Activated naive CD4-positive, alpha-beta T cell (primary cell): Measurements from ENCODE around the gene ERMP1.
"Not testable (repeated sequence)": the region's sequence is repeated elsewhere in the genome, so short reads cannot be mapped to it uniquely, and the experiment has no call there.

Experiments
- DNase-seq, 4 experiments: peaks; one replicate each; lab custom pipeline; 2025; lab: John Stamatoyannopoulos, UW

The ERMP1 gene

GRCh38 chr9:5832538-5833529 is at the start of gene ERMP1:
Gene ERMP1 (minus strand): TSS chr9:5833117. CDS start chr9:5833027, 90 bp downstream.
- DNase-seq, result peak; percentile 80 to 91 (median 88)

- not testable (repeated sequence) for DNase-seq
These were observed 49.5 kb upstream of the ERMP1 start for GRCh38 chr9:5882244-5883012.

GRCh38 chr9:5879419-5880181 is 46.7 kb upstream of the ERMP1 start:
- no peak for DNase-seq

GRCh38 chr9:5876711-5877110 is 43.8 kb upstream of the ERMP1 start:
- DNase-seq, result no peak

GRCh38 chr9:5876026-5876425 is 43.1 kb upstream of the ERMP1 start:
- no peak for DNase-seq

- no peak for DNase-seq
These were observed 41.1 kb upstream of the ERMP1 start for GRCh38 chr9:5874048-5874447.

GRCh38 chr9:5873439-5873838 is 40.5 kb upstream of the ERMP1 start:
- DNase-seq, result no peak

GRCh38 chr9:5872511-5872910 is 39.6 kb upstream of the ERMP1 start:
- DNase-seq, result no peak

- DNase-seq, result no peak
These were observed 38.9 kb upstream of the ERMP1 start for GRCh38 chr9:5871785-5872184.

- DNase-seq, result no peak
These were observed 37.8 kb upstream of the ERMP1 start for GRCh38 chr9:5870691-5871090.

GRCh38 chr9:5870020-5870339 is 37.1 kb upstream of the ERMP1 start:
- no peak for DNase-seq

GRCh38 chr9:5869315-5870019 is 36.5 kb upstream of the ERMP1 start:
- peak in 1 of 4 experiments; percentile 10 for DNase-seq

- no peak for DNase-seq
These were observed 35.3 kb upstream of the ERMP1 start for GRCh38 chr9:5868235-5868634.

- no peak for DNase-seq
These were observed 33.8 kb upstream of the ERMP1 start for GRCh38 chr9:5866685-5867084.

GRCh38 chr9:5866272-5866671 is 33.4 kb upstream of the ERMP1 start:
- no peak for DNase-seq

GRCh38 chr9:5864446-5864845 is 31.5 kb upstream of the ERMP1 start:
- no peak for DNase-seq

- no peak for DNase-seq
These were observed 30.3 kb upstream of the ERMP1 start for GRCh38 chr9:5863092-5863746.

GRCh38 chr9:5858833-5859232 is 25.9 kb upstream of the ERMP1 start:
- DNase-seq, result no peak

GRCh38 chr9:5857928-5858327 is 25.0 kb upstream of the ERMP1 start:
- no peak for DNase-seq

- no peak for DNase-seq
These were observed 21.3 kb upstream of the ERMP1 start for GRCh38 chr9:5854063-5854790.
